ENCODE measurements around the gene TRAF2.

TRAF2 gene

GRCh38 chr9:136947028-136947891, 60.9 kb downstream of the TRAF2 start:
- DNase-seq (ENCODE audit: low read depth in 2 of 2, low spot score in 1 of 2), result no peak

- DNase-seq (ENCODE audit: low read depth in 2 of 2, low spot score in 1 of 2), result no peak
These were observed 61.7 kb downstream of the TRAF2 start for GRCh38 chr9:136947955-136948510.

GRCh38 chr9:136949239-136949816, 63.0 kb downstream of the TRAF2 start:
- DNase-seq (ENCODE audit: low read depth in 2 of 2, low spot score in 1 of 2), result no peak

- peak; percentile 93 to 95 for DNase-seq (ENCODE audit: low read depth in 2 of 2, low spot score in 1 of 2)
These were observed 63.7 kb downstream of the TRAF2 start for GRCh38 chr9:136949817-136950655.

DNA sequence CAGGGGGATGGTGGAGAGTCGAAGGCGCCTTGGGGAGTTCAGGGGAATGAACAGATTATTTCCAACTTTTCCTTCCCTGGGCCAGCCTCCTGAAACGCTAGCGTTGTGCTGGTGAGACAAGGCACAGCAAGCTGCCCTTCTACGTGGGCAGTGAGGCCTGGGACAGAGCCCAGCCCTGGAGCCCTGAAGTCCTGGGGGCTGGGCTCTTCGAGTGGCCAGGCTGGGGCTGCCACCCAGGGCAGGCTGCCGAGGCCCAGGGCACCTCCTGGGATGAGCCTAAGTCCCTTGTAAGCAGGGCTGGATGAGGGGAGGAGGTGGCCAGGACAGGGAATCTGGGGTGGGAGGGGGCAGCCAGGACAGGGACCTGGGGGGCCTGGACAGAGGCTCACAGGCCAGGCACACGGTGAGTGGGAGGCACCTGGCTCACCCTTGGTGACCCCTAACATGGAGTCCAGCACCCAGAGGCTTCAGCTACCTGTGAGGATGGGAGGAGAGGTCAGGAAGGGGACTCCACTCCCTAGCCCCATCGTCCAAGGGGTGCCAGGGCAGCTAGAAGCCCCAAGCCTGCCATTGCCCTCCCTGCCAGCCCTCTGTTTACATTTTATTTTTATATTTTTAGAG, 64.5 kb downstream of the TRAF2 start:
- no peak for DNase-seq (ENCODE audit: low read depth in 2 of 2, low spot score in 1 of 2)

GRCh38 chr9:136951541-136952320, 65.4 kb downstream of the TRAF2 start, which contains the start of gene LCN12:
Gene LCN12, plus strand, starts transcription at chr9:136952273. Its CDS starts 55 bp downstream, at chr9:136952328.
- no peak for DNase-seq (ENCODE audit: low read depth in 2 of 2, low spot score in 1 of 2)

DNA sequence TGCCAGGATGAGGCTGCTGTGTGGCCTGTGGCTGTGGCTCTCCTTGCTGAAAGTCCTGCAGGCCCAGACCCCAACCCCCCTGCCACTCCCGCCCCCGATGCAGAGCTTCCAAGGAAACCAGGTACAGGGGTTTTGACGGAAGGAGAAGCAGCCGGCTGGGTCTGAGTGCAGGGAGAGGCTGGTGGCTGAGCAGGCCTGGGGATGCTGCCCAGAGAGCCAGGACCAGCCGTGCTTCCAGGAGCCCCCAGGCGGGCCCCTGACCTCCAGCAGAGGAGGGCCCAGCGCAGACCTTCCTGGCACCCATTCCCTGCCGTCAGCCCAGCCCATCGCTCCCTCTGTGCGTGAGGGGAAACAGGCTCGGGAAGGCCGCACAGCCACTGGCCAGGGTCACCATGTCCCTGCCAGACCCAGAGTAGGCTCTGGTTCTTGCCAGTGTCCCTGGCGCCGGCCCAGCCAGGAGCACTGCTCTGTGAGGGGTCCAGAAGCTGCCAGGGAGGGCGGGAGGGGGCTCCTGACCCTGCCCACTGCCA, 66.1 kb downstream of the TRAF2 start:
- no peak for DNase-seq (ENCODE audit: low read depth in 2 of 2, low spot score in 1 of 2)

DNA sequence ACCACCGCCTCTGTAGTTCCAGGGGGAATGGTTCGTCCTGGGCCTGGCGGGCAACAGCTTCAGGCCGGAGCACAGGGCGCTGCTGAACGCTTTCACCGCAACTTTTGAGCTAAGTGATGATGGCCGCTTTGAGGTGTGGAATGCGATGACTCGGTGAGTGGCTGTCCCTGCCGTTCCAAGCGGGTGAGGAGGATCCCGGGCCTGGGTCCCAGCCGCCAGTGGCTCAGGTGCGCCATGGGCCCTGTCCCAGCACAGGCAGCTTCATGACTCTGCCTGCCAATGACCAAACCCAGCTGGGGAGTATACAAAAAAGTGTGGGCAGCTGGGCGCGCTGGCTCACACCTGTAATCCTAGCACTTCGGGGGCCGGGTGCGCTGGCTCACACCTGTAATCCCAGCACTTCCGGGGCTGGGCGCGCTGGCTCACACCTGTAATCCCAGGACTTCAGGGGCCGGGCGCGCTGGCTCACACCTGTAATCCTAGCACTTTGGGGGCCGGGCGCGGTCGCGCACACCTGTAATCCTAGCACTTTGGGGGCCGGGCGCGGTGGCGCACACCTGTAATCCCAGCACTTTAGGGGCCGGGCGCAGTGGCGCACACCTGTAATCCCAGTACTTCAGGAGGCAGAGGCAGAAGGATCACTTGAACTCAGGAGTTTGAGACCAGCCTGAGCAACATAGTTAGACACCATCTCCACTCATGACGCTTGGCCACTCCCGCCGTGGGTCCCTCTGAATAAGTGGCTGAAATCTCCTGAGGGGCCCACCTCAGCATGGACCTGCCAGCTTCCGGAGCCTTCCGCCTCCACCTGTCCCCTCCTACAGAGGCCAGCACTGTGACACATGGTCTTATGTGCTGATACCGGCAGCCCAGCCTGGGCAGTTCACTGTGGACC, 66.8 kb downstream of the TRAF2 start:
- DNase-seq (ENCODE audit: low read depth in 2 of 2, low spot score in 1 of 2), result no peak

GRCh38 chr9:136953771-136954269, 67.5 kb downstream of the TRAF2 start:
- DNase-seq (ENCODE audit: low read depth in 2 of 2, low spot score in 1 of 2), result no peak

GRCh38 chr9:136954270-136955083, 68.2 kb downstream of the TRAF2 start:
- no peak for DNase-seq (ENCODE audit: low read depth in 2 of 2, low spot score in 1 of 2)

DNA sequence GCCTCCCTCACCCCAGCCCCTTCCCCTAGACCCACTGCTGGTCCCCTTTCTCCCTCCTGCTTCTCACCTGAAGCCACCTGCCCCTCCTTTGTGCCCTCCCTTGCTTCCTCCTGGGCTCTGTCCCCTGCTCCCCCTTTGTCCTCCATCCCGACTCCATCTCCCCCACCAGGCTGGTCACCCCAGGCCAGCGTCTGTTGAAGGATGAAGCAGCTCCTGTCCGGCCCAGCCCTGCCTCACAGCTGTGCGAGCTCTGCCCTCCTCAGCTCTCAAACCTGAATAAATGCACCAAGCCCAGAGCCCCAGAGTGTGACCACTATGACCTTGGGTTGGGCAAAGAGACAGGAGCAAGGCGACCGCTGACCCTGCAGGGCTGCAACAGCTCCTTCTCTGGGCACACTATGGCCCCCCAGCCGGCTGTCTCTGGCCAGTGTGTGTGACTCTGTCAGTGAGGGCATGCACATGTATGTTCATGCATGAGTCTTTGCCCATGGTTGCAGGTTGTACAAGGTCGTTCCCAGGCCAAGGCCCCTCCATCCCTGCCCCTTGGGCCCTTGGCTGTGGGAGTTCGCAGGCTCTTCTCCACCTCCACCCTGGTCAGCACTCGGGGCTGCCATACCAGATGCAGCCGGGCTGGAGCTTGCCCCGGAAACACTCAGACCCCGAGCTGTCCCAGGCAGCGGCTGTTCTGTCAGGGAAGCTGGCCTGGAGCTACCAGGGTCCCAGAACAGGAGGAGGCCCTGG, 69.1 kb downstream of the TRAF2 start:
- DNase-seq (ENCODE audit: low read depth in 2 of 2, low spot score in 1 of 2), result no peak

DNA sequence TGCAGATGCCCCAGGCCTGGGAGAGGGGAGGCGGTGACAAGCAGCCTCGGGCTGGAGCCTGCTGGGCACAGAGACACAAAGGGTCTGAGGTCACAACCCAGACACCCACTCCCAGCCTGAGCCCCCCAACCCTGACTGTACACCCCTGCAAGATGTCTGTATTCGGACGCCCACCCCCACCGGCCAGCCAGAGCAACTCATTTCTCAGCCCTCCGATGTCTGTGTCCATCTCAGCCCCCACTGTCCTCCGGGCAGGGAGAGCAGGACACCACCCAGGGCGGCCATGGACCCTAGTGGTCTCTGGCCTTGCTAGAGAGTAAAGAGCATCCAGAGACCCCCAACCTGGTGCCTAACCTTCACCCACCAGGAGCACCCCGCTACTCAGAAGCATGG, 69.6 kb downstream of the TRAF2 start:
- DNase-seq (ENCODE audit: low read depth in 2 of 2, low spot score in 1 of 2), result no peak

- no peak for DNase-seq (ENCODE audit: low read depth in 2 of 2, low spot score in 1 of 2)
These were observed 70.3 kb downstream of the TRAF2 start for GRCh38 chr9:136956604-136957003.

- DNase-seq (ENCODE audit: low read depth in 2 of 2, low spot score in 1 of 2), result no peak
These were observed 71.1 kb downstream of the TRAF2 start for GRCh38 chr9:136957461-136957860.

- no peak for DNase-seq (ENCODE audit: low read depth in 2 of 2, low spot score in 1 of 2)
These were observed 71.6 kb downstream of the TRAF2 start for GRCh38 chr9:136957901-136958300.

GRCh38 chr9:136958473-136958872, 72.2 kb downstream of the TRAF2 start:
- DNase-seq (ENCODE audit: low read depth in 2 of 2, low spot score in 1 of 2), result no peak
